Hypothalamus (tissue), 51 donors: ENCODE data around the gene ABHD12.
"Not testable (repeated sequence)": the region's sequence is repeated elsewhere in the genome, so short reads cannot be mapped to it uniquely, and the experiment has no call there.

Experiments used
- DNase-seq, 51 donors: peaks; one replicate each; lab custom pipeline; 2025; lab: John Stamatoyannopoulos, UW

Gene ABHD12

GRCh38 chr20:25355011-25355595 lies 35.5 kb downstream of the ABHD12 start:
- DNase-seq = peak in 1 of 51 donors; percentile 64

GRCh38 chr20:25353747-25354705 lies 36.6 kb downstream of the ABHD12 start:
- DNase-seq = no peak

- no peak for DNase-seq
Measured at GRCh38 chr20:25353353-25353746, 37.3 kb downstream of the ABHD12 start.

- no peak for DNase-seq
Measured at GRCh38 chr20:25352746-25353145, 37.9 kb downstream of the ABHD12 start.

GRCh38 chr20:25351024-25351360 lies 39.6 kb downstream of the ABHD12 start:
- DNase-seq = no peak

- no peak for DNase-seq
Measured at GRCh38 chr20:25346349-25346748, 44.3 kb downstream of the ABHD12 start.

GRCh38 chr20:25345721-25346120 lies 44.9 kb downstream of the ABHD12 start:
- no peak for DNase-seq

- DNase-seq = no peak
Measured at GRCh38 chr20:25344634-25345033, 46.0 kb downstream of the ABHD12 start.

GRCh38 chr20:25341716-25342680 lies 48.6 kb downstream of the ABHD12 start:
- DNase-seq = no peak

- DNase-seq = no peak
Measured at GRCh38 chr20:25340380-25340779, 50.3 kb downstream of the ABHD12 start.

- DNase-seq = no peak
Measured at GRCh38 chr20:25339608-25340007, 51.0 kb downstream of the ABHD12 start.

GRCh38 chr20:25338112-25339023 lies 52.3 kb downstream of the ABHD12 start:
- DNase-seq = no peak

GRCh38 chr20:25336561-25337422 lies 53.8 kb downstream of the ABHD12 start:
- DNase-seq = peak in 12 of 51 donors; percentile 23 to 62 (median 44)

- not testable (repeated sequence) for DNase-seq
Measured at GRCh38 chr20:25334972-25335371, 55.7 kb downstream of the ABHD12 start.

GRCh38 chr20:25328954-25329498 lies 61.6 kb downstream of the ABHD12 start:
- no peak for DNase-seq

- DNase-seq = no peak
Measured at GRCh38 chr20:25327521-25328235, 63.0 kb downstream of the ABHD12 start.

- no peak for DNase-seq
Measured at GRCh38 chr20:25325997-25326396, 64.6 kb downstream of the ABHD12 start.

GRCh38 chr20:25325073-25325472 lies 65.6 kb downstream of the ABHD12 start:
- no peak for DNase-seq
